Measurements from ENCODE around the gene CTAGE1.
A peak's percentile ranks its signal among the peaks of the same experiment; 100 is the strongest.
"Not testable (repeated sequence)": the region's sequence is repeated elsewhere in the genome, so short reads cannot be mapped to it uniquely, and the experiment has no call there.

The CTAGE1 gene

GRCh38 chr18:22434973-22435608, 17.4 kb upstream of the CTAGE1 start:
- DNase-seq: no peak

GRCh38 chr18:22433956-22434355, 16.2 kb upstream of the CTAGE1 start:
- peak; percentile 29 for DNase-seq

- no peak for DNase-seq
Measured at GRCh38 chr18:22432657-22433137, 15.0 kb upstream of the CTAGE1 start.

GRCh38 chr18:22429564-22429963, 11.8 kb upstream of the CTAGE1 start:
- DNase-seq: no peak

- no peak for DNase-seq
Measured at GRCh38 chr18:22428672-22429071, 11.0 kb upstream of the CTAGE1 start.

- DNase-seq: no peak
Measured at GRCh38 chr18:22427822-22428549, 10.3 kb upstream of the CTAGE1 start.

- no peak for DNase-seq
Measured at GRCh38 chr18:22424565-22424963, 6.8 kb upstream of the CTAGE1 start.

GRCh38 chr18:22423878-22424564, 6.3 kb upstream of the CTAGE1 start:
- no peak for DNase-seq

GRCh38 chr18:22422909-22423548, 5.3 kb upstream of the CTAGE1 start:
- DNase-seq: no peak

- DNase-seq: no peak
Measured at GRCh38 chr18:22420652-22421051, 2.9 kb upstream of the CTAGE1 start.

GRCh38 chr18:22412176-22412911, 5.4 kb downstream of the CTAGE1 start:
- DNase-seq: no peak

GRCh38 chr18:22411446-22411845, 6.3 kb downstream of the CTAGE1 start:
- DNase-seq: peak; percentile 6

- no peak for DNase-seq
Measured at GRCh38 chr18:22410126-22410525, 7.6 kb downstream of the CTAGE1 start.

GRCh38 chr18:22409445-22409844, 8.3 kb downstream of the CTAGE1 start:
- no peak for DNase-seq

- DNase-seq: no peak
Measured at GRCh38 chr18:22408059-22408458, 9.7 kb downstream of the CTAGE1 start.

GRCh38 chr18:22405142-22405541, 12.6 kb downstream of the CTAGE1 start:
- DNase-seq: no peak

GRCh38 chr18:22403950-22404349, 13.8 kb downstream of the CTAGE1 start:
- no peak for DNase-seq

- no peak for DNase-seq
Measured at GRCh38 chr18:22399949-22400348, 17.8 kb downstream of the CTAGE1 start.

GRCh38 chr18:22398464-22398863, 19.3 kb downstream of the CTAGE1 start:
- no peak for DNase-seq

- no peak for DNase-seq
Measured at GRCh38 chr18:22394428-22394827, 23.3 kb downstream of the CTAGE1 start.

- DNase-seq: not testable (repeated sequence)
Measured at GRCh38 chr18:22393164-22393563, 24.6 kb downstream of the CTAGE1 start.

Measured in NCI-H524 treated with DMSO at 0.1 percent for 48 hours (cell line).